GM12878 (cell line): Measurements from ENCODE around the gene HSBP1L1. TPM values are rescaled to one million over a fixed set of nuclear protein-coding genes. Genes with fewer than 3 reads are reported as not detected.

Experiments used
- ATF3 ChIP-seq: IDR thresholded peaks from 2 replicates; pipeline ENCODE4 v1.6.1; 2011; ENCODE audit warnings: low read depth, mild to moderate bottlenecking, low read length, moderate library complexity, borderline replicate concordance; ENCODE audit errors: extremely low read depth
- CHD4 ChIP-seq: fragments of 200-600 bp; sonication (generic); IDR thresholded peaks from 2 replicates; pipeline ENCODE4 v1.6.1; 2016; ENCODE audit warnings: mild to moderate bottlenecking
- GABPA ChIP-seq: IDR thresholded peaks from 2 replicates; pipeline ENCODE4 v1.6.1; 2014; ENCODE audit warnings: antibody characterized with exemption, low read depth, mild to moderate bottlenecking, inconsistent platforms
- HSF1 ChIP-seq: fragments of 150-350 bp; IDR thresholded peaks from 2 replicates; pipeline ENCODE4 v1.6.1; 2014; ENCODE audit warnings: mild to moderate bottlenecking, low read depth, low read length
- KLF5 ChIP-seq: fragments of 450-650 bp; IDR thresholded peaks from 2 replicates; pipeline ENCODE4 v1.6.1; 2014; ENCODE audit warnings: mild to moderate bottlenecking; ENCODE audit not compliant: partially characterized antibody
- MYC ChIP-seq: IDR thresholded peaks from 2 replicates; pipeline ENCODE4 v1.6.1; 2011; ENCODE audit warnings: mild to moderate bottlenecking, low read length, moderate library complexity, inconsistent platforms; ENCODE audit not compliant: insufficient read depth, insufficient replicate concordance, insufficient read length, severe bottlenecking
- SMARCA5 ChIP-seq: fragments of 450-650 bp; IDR thresholded peaks from 2 replicates; pipeline ENCODE4 v1.6.1; 2017; ENCODE audit warnings: mild to moderate bottlenecking
- TARDBP ChIP-seq: IDR thresholded peaks from 2 replicates; pipeline ENCODE4 v1.6.1; 2016; ENCODE audit warnings: borderline replicate concordance
- TCF3 ChIP-seq: IDR thresholded peaks from 2 replicates; pipeline ENCODE4 v1.6.1; 2012; ENCODE audit warnings: low read depth, mild to moderate bottlenecking, low read length, borderline replicate concordance; ENCODE audit not compliant: insufficient read depth
- ZBTB40 ChIP-seq: fragments of 450-650 bp; IDR thresholded peaks from 2 replicates; pipeline ENCODE4 v1.6.1; 2016; ENCODE audit warnings: mild to moderate bottlenecking, moderate library complexity, borderline replicate concordance
- ZNF687 ChIP-seq: fragments of 450-650 bp; IDR thresholded peaks from 2 replicates; pipeline ENCODE4 v1.6.1; 2017; ENCODE audit warnings: mild to moderate bottlenecking, moderate library complexity
- polyA plus RNA-seq, 11 experiments: library from polyadenylated mRNA; depleted of rRNA in 4 of 11; unstranded in 6 of 11; stranded (reverse) in 5 of 11; fragments of >200 nt; fragmentation: Nextera tagmentation in 4 of 11; fragmentation: Illumina TruSeq in 1 of 11; extraction: Ambion mirVana in 4 of 11; extraction: Trizol in 1 of 11; gene quantifications; 1 replicate in 1 of 11; 2 replicates in 10 of 11; pipeline versions ENCODE4 v1.2.1 to v1.2.3, GENCODE V29; 2011 to 2016; ENCODE audit warnings: inconsistent platforms in 2 of 11, missing spikeins in 2 of 11, low read depth in 1 of 11
- total RNA-seq, 4 experiments: library from RNA; depleted of rRNA in 3 of 4; stranded (reverse); fragments of >200 nt in 3 of 4; fragmentation: Illumina TruSeq in 1 of 4; extraction: Trizol in 1 of 4; gene quantifications; 2 replicates each; pipeline versions ENCODE4 v1.2.1 to v1.2.3, GENCODE V29; 2013 to 2021

HSBP1L1 gene
- total and polyA plus RNA-seq, 10 of the 15 experiments (the other 5 are each of a cell fraction or from before 2014, with no cell fraction given): 0.97 to 14.0 (median 6.9) TPM; not detected in 1

- TF ChIP-seq TCF3 (peak; percentile 64), GABPA (no peak), CHD4 (no peak), MYC (peak; percentile 18), KLF5 (no peak), SMARCA5 (0 out of 2 replicates have a peak, but pooled peaks have one; percentile 28), ZBTB40 (no peak), ZNF687 (peak; percentile 96), TARDBP (no peak), HSF1 (no peak), ATF3 (no peak)
Observed at GRCh38 chr18:79988451-79989194, 24.2 kb downstream of the HSBP1L1 start, which contains the start of gene TXNL4A (continued).
